ENCODE results near the gene ABCB11. TPM values are rescaled to one million over a fixed set of nuclear protein-coding genes. Genes with fewer than 3 reads are reported as not detected.

ABCB11 gene
- polyA plus RNA-seq, 3 donors = not detected

DNA sequence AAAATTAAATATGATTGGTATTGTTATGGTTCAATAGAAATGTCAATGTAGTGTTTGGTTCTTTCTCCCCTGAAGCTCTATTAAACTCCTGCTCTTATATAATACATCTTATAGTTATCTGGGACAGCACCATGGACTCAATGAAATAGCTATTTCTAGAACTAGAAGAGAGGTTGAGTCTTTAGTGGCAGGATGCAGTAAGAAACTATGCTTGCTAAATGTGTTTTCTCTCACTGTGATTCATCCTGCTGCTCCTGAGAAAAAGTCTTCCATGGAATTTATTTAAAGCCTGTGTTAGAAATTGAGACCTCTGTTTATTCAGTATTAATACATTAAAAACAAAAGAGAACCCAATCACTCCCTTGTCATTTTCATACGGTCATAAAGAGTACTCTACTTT lies 68.5 kb downstream of the ABCB11 start:
- no peak overlapping the region for H2AFZ ChIP-seq (ENCODE audit: insufficient read depth, low read depth, low read length, poor library complexity, severe bottlenecking)
- TF ChIP-seq, protein P1, sequence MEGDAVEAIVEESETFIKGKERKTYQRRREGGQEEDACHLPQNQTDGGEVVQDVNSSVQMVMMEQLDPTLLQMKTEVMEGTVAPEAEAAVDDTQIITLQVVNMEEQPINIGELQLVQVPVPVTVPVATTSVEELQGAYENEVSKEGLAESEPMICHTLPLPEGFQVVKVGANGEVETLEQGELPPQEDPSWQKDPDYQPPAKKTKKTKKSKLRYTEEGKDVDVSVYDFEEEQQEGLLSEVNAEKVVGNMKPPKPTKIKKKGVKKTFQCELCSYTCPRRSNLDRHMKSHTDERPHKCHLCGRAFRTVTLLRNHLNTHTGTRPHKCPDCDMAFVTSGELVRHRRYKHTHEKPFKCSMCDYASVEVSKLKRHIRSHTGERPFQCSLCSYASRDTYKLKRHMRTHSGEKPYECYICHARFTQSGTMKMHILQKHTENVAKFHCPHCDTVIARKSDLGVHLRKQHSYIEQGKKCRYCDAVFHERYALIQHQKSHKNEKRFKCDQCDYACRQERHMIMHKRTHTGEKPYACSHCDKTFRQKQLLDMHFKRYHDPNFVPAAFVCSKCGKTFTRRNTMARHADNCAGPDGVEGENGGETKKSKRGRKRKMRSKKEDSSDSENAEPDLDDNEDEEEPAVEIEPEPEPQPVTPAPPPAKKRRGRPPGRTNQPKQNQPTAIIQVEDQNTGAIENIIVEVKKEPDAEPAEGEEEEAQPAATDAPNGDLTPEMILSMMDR (IDR thresholded peaks at IDR 0.05) = no peak
- H3K27ac ChIP-seq (ENCODE audit: low read depth in 1 of 2, low read length in 2 of 2) = no peak overlapping the region
- no peak overlapping the region for H3K9ac ChIP-seq (ENCODE audit: insufficient read depth, low read length, poor library complexity, severe bottlenecking)
- no peak overlapping the region for H3K4me2 ChIP-seq (replicated peaks; ENCODE audit: extremely low read depth, low read length, poor library complexity, severe bottlenecking)
- no peaks in the 10 kb centered on the region for H3K36me3 Mint-ChIP-seq
- no peak overlapping the region for H3K27ac Mint-ChIP-seq
- H3K4me3 ChIP-seq (replicated peaks in 1 of 3; ENCODE audit: low read depth in 2 of 3, low read length in 3 of 3) = no peak overlapping the region
- WGBS (ENCODE audit: insufficient coverage) = no CpG with 5 or more reads among the region's 1 CpG
- H3K79me2 ChIP-seq (ENCODE audit: insufficient read depth, low read length) = no peaks in the 10 kb centered on the region
- intact Hi-C loops (cut with micrococcal nuclease) = loop anchor here (2.0 to 5.0 kb wide), 2 partner anchors 178 to 180 kb away; no protein-coding TSS in a partner anchor
- no peaks in the 10 kb centered on the region for H3K36me3 ChIP-seq (replicated peaks in 1 of 2; ENCODE audit: control insufficient read depth in 1 of 2, insufficient read depth in 2 of 2, low read length in 2 of 2)
- H4K20me1 ChIP-seq (ENCODE audit: insufficient read depth, low read length) = no peaks in the 10 kb centered on the region
- H3K27me3 ChIP-seq (ENCODE audit: control insufficient read depth in 2 of 2, insufficient read depth in 2 of 2, low read length in 2 of 2) = no peaks in the 10 kb centered on the region
- H3K4me3 Mint-ChIP-seq = no peak overlapping the region
- H3K4me1 ChIP-seq (ENCODE audit: control insufficient read depth in 1 of 2, insufficient read depth in 2 of 2, low read length in 2 of 2) = no peaks in the 10 kb centered on the region
- H3K4me1 Mint-ChIP-seq = peaks cover 13% of the 10 kb centered on the region
- no peaks in the 10 kb centered on the region for H3K9me3 Mint-ChIP-seq
- no peaks in the 10 kb centered on the region for H3K27me3 Mint-ChIP-seq (ENCODE audit: low read depth in 3 of 3)
- no peaks in the 10 kb centered on the region for H3K9me3 ChIP-seq (replicated peaks in 1 of 2; ENCODE audit: control insufficient read depth in 1 of 2, insufficient read depth in 1 of 2, low read length in 2 of 2)
- no peak for DNase-seq

DNA sequence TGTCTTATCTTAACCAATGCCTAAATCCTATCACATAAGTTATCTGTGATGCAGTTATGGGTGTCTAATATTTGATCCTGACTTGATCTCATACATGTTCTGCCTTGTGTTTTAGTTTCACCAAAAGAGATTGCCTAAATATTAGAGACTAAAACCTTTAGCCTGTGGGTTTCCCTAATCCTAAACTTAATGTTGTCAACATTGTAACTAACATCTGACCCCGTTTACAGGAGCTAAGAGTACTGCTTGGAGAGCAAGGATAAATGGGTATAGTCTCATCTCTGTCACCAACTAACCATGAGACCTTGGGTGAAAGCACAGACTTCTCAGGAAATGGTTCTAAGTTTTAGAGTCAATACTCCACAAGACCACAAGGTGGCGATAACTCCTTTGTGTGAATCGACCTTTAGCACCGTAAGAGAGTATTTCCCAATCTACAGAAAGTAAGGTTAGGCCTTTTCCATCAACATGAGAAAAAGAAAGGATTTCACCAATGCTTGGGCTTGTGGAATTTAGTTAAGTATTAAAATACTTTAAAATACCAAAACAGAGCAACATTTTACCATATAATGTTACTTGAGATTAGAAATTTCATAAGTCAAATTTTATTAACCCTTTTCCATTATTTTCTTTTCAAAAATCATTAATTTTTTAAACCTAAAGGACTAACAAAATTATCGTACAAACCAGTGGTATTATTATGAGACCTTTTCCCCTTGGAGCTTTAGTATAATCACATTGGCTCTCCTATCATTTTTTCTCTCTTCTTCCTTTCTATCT lies 69.5 kb downstream of the ABCB11 start:
- Mint-ChIP-seq H3K27me3 (ENCODE audit: low read depth in 3 of 3) (no peaks in the 10 kb centered on the region), H3K27ac (no peak overlapping the region), H3K4me3 (no peak overlapping the region), H3K9me3 (peaks cover 0 to under 1% (median 0%) of the 10 kb centered on the region in 7 donors), H3K4me1 (peaks cover 13% of the 10 kb centered on the region), H3K36me3 (no peaks in the 10 kb centered on the region)
- no peak overlapping the region for H3K4me3 ChIP-seq (replicated peaks in 1 of 3; ENCODE audit: low read depth in 2 of 3, low read length in 3 of 3)
- no peaks in the 10 kb centered on the region for H3K9me3 ChIP-seq (replicated peaks in 1 of 2; ENCODE audit: control insufficient read depth in 1 of 2, insufficient read depth in 1 of 2, low read length in 2 of 2)
- H3K4me2 ChIP-seq (replicated peaks; ENCODE audit: extremely low read depth, low read length, poor library complexity, severe bottlenecking) = no peak overlapping the region
- intact Hi-C loops (cut with micrococcal nuclease) = loop anchor here (2.0 to 5.0 kb wide), 2 partner anchors 179 to 181 kb away; no protein-coding TSS in a partner anchor
- no peak overlapping the region for H3K9ac ChIP-seq (ENCODE audit: insufficient read depth, low read length, poor library complexity, severe bottlenecking)
- DNase-seq = peak; percentile 69 to 85 (median 79)
- no peaks in the 10 kb centered on the region for H3K36me3 ChIP-seq (replicated peaks in 1 of 2; ENCODE audit: control insufficient read depth in 1 of 2, insufficient read depth in 2 of 2, low read length in 2 of 2)
- no peaks in the 10 kb centered on the region for H3K27me3 ChIP-seq (ENCODE audit: control insufficient read depth in 2 of 2, insufficient read depth in 2 of 2, low read length in 2 of 2)
- no peaks in the 10 kb centered on the region for H4K20me1 ChIP-seq (ENCODE audit: insufficient read depth, low read length)
- WGBS (ENCODE audit: insufficient coverage) = no CpG with 5 or more reads among the region's 5 CpGs
- no peaks in the 10 kb centered on the region for H3K4me1 ChIP-seq (ENCODE audit: control insufficient read depth in 1 of 2, insufficient read depth in 2 of 2, low read length in 2 of 2)
- TF ChIP-seq, protein P1 (IDR thresholded peaks at IDR 0.05) = peak; percentile 85
- H2AFZ ChIP-seq (ENCODE audit: insufficient read depth, low read depth, low read length, poor library complexity, severe bottlenecking) = no peak overlapping the region
- no peaks in the 10 kb centered on the region for H3K79me2 ChIP-seq (ENCODE audit: insufficient read depth, low read length)
- no peak overlapping the region for H3K27ac ChIP-seq (ENCODE audit: low read depth in 1 of 2, low read length in 2 of 2)

All from CD14-positive monocyte (primary cell).